HEK293 (cell line): Measurements from ENCODE around the gene PRSS2.
"Not testable (repeated sequence)": the region's sequence is repeated elsewhere in the genome, so short reads cannot be mapped to it uniquely, and the experiment has no call there.

Experiments
- CTCF ChIA-PET: fragments of 350-600 bp; formaldehyde crosslinking; extraction: SDS; loops from one replicate; lab custom pipeline; 2021; ENCODE audit warnings: antibody characterized with exemption; lab: Yijun Ruan, JAX
- POLR2A ChIA-PET: fragments of 300-600 bp; formaldehyde crosslinking; extraction: SDS; loops from one replicate; lab custom pipeline; 2020; ENCODE audit warnings: antibody characterized with exemption, inconsistent platforms; lab: Yijun Ruan, JAX
- H3K27ac ChIP-seq: fragments of 200-500 bp; sonication (Bioruptor generic); 2 replicates; pipeline ENCODE4 v1.5.1; 2014; ENCODE audit warnings: low read depth, low read length, control low read depth, inconsistent platforms; ENCODE audit errors: extremely low read depth
- H3K36me3 ChIP-seq, 2 experiments: fragments of 200-500 bp in 1 of 2; sonication (Bioruptor generic) in 1 of 2; 1 replicate in 1 of 2; 2 replicates in 1 of 2; pipeline ENCODE4 v1.5.1; 2014 to 2017; ENCODE audit warnings: inconsistent platforms in 2 of 2, low read length in 2 of 2; ENCODE audit not compliant: control insufficient read depth in 2 of 2, insufficient read depth in 1 of 2
- H3K4me1 ChIP-seq: fragments of 200-500 bp; sonication (Bioruptor generic); 2 replicates; pipeline ENCODE4 v1.5.1; 2014; ENCODE audit warnings: mild to moderate bottlenecking, low read length, inconsistent platforms; ENCODE audit not compliant: control insufficient read depth, insufficient read depth
- H3K4me3 ChIP-seq: 2 replicates; pipeline ENCODE4 v1.5.1; 2011; ENCODE audit warnings: low read depth, mild to moderate bottlenecking, control low read depth, low read length, moderate library complexity
- H3K9me3 ChIP-seq: fragments of 200-500 bp; sonication (Bioruptor generic); 2 replicates; pipeline ENCODE4 v1.5.1; 2014; ENCODE audit warnings: low read depth, low read length, inconsistent platforms; ENCODE audit not compliant: control insufficient read depth, insufficient read depth
- KLF1 ChIP-seq: fragments of 450-650 bp; formaldehyde crosslinking; IDR thresholded peaks from 2 replicates; pipeline ENCODE4 v1.5.1; 2016; ENCODE audit warnings: missing biosample characterization, missing genetic modification characterization
- KLF9 ChIP-seq: fragments of 450-650 bp; formaldehyde crosslinking; IDR thresholded peaks from 2 replicates; pipeline ENCODE4 v1.5.1; 2016; ENCODE audit warnings: missing biosample characterization, missing genetic modification characterization, low read depth
- MEIS1 ChIP-seq: sonication (generic); formaldehyde crosslinking; IDR thresholded peaks from 2 replicates; pipeline ENCODE4 v1.8.1; 2022; ENCODE audit warnings: missing genetic modification reagents, mild to moderate bottlenecking, borderline replicate concordance
- MYNN ChIP-seq: fragments of 450-650 bp; formaldehyde crosslinking; IDR thresholded peaks from 2 replicates; pipeline ENCODE4 v1.5.1; 2016; ENCODE audit warnings: missing biosample characterization, missing genetic modification characterization, borderline replicate concordance
- SCRT1 ChIP-seq: fragments of 450-650 bp; formaldehyde crosslinking; IDR thresholded peaks from 2 replicates; pipeline ENCODE4 v1.5.1; 2016; ENCODE audit warnings: missing biosample characterization, missing genetic modification characterization, borderline replicate concordance
- SETDB1 ChIP-seq: IDR thresholded peaks from one replicate; pipeline ENCODE4 v1.6.1; 2017; ENCODE audit warnings: mild to moderate bottlenecking, low read length, moderate library complexity, mixed read lengths; ENCODE audit not compliant: insufficient read length
- ZEB2 ChIP-seq: fragments of 450-650 bp; formaldehyde crosslinking; IDR thresholded peaks from 2 replicates; pipeline ENCODE4 v1.5.1; 2016; ENCODE audit warnings: missing biosample characterization, missing genetic modification characterization
- ZFP3 ChIP-seq: fragments of 450-650 bp; formaldehyde crosslinking; IDR thresholded peaks from 2 replicates; pipeline ENCODE4 v1.5.1; 2016; ENCODE audit warnings: low read depth, missing biosample characterization, missing genetic modification characterization
- ZNF114 ChIP-seq: fragments of 450-650 bp; formaldehyde crosslinking; IDR thresholded peaks from 2 replicates; pipeline ENCODE4 v1.5.0; 2017; ENCODE audit warnings: missing biosample characterization, missing genetic modification characterization
- ZNF157 ChIP-seq: fragments of 450-650 bp; formaldehyde crosslinking; IDR thresholded peaks from 2 replicates; pipeline ENCODE4 v1.5.1; 2016; ENCODE audit warnings: missing biosample characterization, missing genetic modification characterization
- ZNF184 ChIP-seq: fragments of 450-650 bp; IDR thresholded peaks from 2 replicates; pipeline ENCODE4 v1.5.1; 2018; ENCODE audit warnings: missing biosample characterization, mild to moderate bottlenecking, missing genetic modification characterization
- ZNF223 ChIP-seq: fragments of 450-650 bp; formaldehyde crosslinking; IDR thresholded peaks from 2 replicates; pipeline ENCODE4 v1.5.1; 2016; ENCODE audit warnings: missing biosample characterization, missing genetic modification characterization
- ZNF248 ChIP-seq: fragments of 450-650 bp; formaldehyde crosslinking; IDR thresholded peaks from 2 replicates; pipeline ENCODE4 v1.5.1; 2017; ENCODE audit warnings: missing biosample characterization, missing genetic modification characterization
- ZNF394 ChIP-seq: fragments of 450-650 bp; formaldehyde crosslinking; IDR thresholded peaks from 2 replicates; pipeline ENCODE4 v1.5.1; 2016; ENCODE audit warnings: missing biosample characterization, missing genetic modification characterization, mild to moderate bottlenecking, moderate library complexity, borderline replicate concordance
- ZNF433 ChIP-seq: fragments of 450-650 bp; formaldehyde crosslinking; IDR thresholded peaks from 2 replicates; pipeline ENCODE4 v1.5.1; 2016; ENCODE audit warnings: missing biosample characterization, missing genetic modification characterization, low read depth
- ZNF48 ChIP-seq: fragments of 450-650 bp; formaldehyde crosslinking; IDR thresholded peaks from 2 replicates; pipeline ENCODE4 v1.5.1; 2016; ENCODE audit warnings: missing biosample characterization, missing genetic modification characterization
- ZNF571 ChIP-seq: fragments of 450-650 bp; formaldehyde crosslinking; IDR thresholded peaks from 2 replicates; pipeline ENCODE4 v1.5.0; 2017; ENCODE audit warnings: missing biosample characterization, missing genetic modification characterization
- ZNF600 ChIP-seq: fragments of 450-650 bp; formaldehyde crosslinking; IDR thresholded peaks from 2 replicates; pipeline ENCODE4 v1.5.1; 2016; ENCODE audit warnings: missing biosample characterization, missing genetic modification characterization
- TF ChIP-seq, protein P1 (sequence below): fragments of 450-650 bp; formaldehyde crosslinking; IDR thresholded peaks from 2 replicates; pipeline ENCODE4 v1.5.1; 2017; ENCODE audit warnings: missing biosample characterization, missing genetic modification characterization
- TF ChIP-seq, protein P2 (sequence below): fragments of 450-650 bp; formaldehyde crosslinking; IDR thresholded peaks from 2 replicates; pipeline ENCODE4 v1.5.1; 2017; ENCODE audit warnings: missing biosample characterization, missing genetic modification characterization
- TF ChIP-seq, protein P3 (sequence below): fragments of 450-650 bp; formaldehyde crosslinking; IDR thresholded peaks from 2 replicates; pipeline ENCODE4 v1.5.1; 2016; ENCODE audit warnings: missing biosample characterization, missing genetic modification characterization
- TF ChIP-seq, protein P4 (sequence below): fragments of 450-650 bp; formaldehyde crosslinking; IDR thresholded peaks from 2 replicates; pipeline ENCODE4; 2016; ENCODE audit warnings: missing biosample characterization, missing genetic modification characterization

The PRSS2 gene

DNA sequence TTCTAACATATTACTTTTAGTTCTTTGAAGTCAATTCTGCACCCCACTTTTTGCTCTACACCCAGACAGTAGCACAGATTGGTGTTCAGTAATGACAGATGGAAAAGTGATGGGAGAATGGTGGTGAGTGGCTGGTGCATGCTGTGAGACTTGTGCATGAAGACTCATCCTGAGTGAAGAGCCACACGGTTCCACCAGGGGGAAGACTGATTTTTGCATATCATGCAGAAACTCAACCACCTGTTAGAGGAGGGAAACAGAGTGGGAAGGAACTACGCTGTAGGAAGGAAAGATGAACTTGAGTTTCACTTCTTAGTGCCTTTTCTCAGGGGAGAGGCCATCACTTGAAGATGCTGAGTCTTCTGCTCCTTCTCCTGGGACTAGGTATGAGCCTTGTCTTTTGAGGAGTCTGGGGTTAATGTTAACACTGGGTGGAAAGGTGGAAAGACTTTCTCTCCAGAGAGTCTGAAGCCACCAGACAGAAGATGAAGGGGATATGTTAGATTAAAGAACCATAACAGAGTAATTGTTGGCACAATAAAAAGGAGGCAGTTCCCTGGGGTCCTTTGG lies 30.8 kb upstream of the PRSS2 start (continued):
- TF ChIP-seq, protein P1, sequence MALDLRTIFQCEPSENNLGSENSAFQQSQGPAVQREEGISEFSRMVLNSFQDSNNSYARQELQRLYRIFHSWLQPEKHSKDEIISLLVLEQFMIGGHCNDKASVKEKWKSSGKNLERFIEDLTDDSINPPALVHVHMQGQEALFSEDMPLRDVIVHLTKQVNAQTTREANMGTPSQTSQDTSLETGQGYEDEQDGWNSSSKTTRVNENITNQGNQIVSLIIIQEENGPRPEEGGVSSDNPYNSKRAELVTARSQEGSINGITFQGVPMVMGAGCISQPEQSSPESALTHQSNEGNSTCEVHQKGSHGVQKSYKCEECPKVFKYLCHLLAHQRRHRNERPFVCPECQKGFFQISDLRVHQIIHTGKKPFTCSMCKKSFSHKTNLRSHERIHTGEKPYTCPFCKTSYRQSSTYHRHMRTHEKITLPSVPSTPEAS (tag by site-specific recombination) = no peak

DNA sequence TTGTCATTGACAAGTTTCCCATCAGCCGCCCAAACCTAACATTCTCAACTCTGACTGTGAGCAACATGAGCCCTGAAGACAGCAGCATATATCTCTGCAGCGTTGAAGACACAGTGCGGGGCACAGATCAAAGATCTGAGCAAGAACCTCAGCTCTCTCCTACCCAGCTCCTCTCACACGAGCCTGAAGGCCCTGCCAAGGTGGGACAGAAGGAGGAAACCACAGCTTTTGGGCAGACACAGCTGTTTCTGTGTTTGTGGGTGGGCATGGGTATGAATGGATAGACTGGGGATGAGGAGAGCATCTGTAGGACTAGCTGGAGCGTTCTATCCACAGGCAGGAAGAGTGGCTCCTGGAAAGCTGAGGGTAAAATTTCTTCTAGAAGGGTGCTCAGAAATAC lies 30.0 kb upstream of the PRSS2 start:
- Histone ChIP-seq H3K4me3 (no peak overlapping the region), H3K36me3 (no peaks in the 10 kb centered on the region), H3K27ac (no peak overlapping the region), H3K9me3 (no peaks in the 10 kb centered on the region), H3K4me1 (no peaks in the 10 kb centered on the region)
- ChIA-PET CTCF (interaction anchor here (2.0 kb wide), 1 partner anchor 42 kb away, joined by 5 read pairs; no protein-coding TSS in a partner anchor), POLR2A (no interaction called here)
- TF ChIP-seq, protein P2, sequence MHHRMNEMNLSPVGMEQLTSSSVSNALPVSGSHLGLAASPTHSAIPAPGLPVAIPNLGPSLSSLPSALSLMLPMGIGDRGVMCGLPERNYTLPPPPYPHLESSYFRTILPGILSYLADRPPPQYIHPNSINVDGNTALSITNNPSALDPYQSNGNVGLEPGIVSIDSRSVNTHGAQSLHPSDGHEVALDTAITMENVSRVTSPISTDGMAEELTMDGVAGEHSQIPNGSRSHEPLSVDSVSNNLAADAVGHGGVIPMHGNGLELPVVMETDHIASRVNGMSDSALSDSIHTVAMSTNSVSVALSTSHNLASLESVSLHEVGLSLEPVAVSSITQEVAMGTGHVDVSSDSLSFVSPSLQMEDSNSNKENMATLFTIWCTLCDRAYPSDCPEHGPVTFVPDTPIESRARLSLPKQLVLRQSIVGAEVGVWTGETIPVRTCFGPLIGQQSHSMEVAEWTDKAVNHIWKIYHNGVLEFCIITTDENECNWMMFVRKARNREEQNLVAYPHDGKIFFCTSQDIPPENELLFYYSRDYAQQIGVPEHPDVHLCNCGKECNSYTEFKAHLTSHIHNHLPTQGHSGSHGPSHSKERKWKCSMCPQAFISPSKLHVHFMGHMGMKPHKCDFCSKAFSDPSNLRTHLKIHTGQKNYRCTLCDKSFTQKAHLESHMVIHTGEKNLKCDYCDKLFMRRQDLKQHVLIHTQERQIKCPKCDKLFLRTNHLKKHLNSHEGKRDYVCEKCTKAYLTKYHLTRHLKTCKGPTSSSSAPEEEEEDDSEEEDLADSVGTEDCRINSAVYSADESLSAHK (tag by site-specific recombination) = no peak
- TF ChIP-seq ZNF433 (tag by site-specific recombination) (no peak), SCRT1 (no peak), ZFP3 (tag by site-specific recombination) (no peak), ZNF394 (tag by site-specific recombination) (no peak), ZNF157 (tag by site-specific recombination) (no peak), ZNF184 (tag by site-specific recombination) (no peak)
- TF ChIP-seq, protein P3, sequence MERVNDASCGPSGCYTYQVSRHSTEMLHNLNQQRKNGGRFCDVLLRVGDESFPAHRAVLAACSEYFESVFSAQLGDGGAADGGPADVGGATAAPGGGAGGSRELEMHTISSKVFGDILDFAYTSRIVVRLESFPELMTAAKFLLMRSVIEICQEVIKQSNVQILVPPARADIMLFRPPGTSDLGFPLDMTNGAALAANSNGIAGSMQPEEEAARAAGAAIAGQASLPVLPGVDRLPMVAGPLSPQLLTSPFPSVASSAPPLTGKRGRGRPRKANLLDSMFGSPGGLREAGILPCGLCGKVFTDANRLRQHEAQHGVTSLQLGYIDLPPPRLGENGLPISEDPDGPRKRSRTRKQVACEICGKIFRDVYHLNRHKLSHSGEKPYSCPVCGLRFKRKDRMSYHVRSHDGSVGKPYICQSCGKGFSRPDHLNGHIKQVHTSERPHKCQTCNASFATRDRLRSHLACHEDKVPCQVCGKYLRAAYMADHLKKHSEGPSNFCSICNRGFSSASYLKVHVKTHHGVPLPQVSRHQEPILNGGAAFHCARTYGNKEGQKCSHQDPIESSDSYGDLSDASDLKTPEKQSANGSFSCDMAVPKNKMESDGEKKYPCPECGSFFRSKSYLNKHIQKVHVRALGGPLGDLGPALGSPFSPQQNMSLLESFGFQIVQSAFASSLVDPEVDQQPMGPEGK (tag by site-specific recombination) = no peak

DNA sequence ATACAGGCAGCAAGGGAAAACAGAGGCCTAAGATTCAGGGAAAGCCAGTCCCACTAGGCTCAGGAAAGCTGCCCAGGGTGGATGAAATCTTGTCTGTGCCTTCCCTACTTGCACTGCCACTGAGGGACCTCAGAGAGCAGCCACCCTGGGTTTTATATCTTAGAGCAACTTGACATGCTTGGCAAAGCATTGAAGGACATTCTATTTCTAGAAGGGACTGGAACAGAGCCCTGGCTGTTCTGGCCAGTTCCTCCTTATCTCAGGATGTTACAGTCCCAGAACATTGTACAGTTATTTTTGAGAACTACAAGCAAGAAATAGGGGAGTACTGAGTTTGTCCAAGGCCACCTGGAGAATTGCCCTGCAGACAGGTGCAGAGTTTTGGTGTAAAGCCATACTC lies 28.8 kb upstream of the PRSS2 start:
- H3K36me3 ChIP-seq, H3K4me1 ChIP-seq, POLR2A ChIA-PET, H3K4me3 ChIP-seq, H3K9me3 ChIP-seq, H3K27ac ChIP-seq: not testable (repeated sequence)
- CTCF ChIA-PET = interaction anchor here (0.8 to 2.0 kb wide), 2 partner anchors 30 to 41 kb away, joined by 4 to 5 read pairs; no protein-coding TSS in a partner anchor

DNA sequence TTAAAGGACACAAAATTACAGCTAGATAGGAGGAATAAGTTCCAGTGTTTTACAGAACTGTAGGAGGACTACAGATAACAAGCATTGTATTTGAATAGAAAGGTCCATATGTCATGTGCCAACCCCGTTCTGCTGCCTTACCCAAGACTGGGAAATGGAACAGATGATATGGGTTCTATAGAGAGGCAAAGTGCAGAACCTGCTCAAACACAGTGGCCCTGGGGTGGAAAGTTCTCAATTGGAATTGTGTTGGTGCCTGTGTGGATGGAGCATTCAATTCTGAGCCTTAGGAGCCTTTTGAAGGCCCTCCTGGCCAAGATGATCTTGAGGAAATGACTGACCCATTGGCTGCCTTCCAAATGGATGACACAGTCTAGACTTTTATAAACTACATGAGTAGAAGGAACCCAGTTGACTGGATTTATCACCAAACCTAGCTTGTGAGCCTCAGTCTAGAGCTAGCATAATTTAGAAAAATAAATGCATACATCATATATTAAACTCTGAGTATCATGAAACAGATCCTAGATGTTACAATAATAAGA lies 25.6 kb upstream of the PRSS2 start:
- no peak overlapping the region for H3K27ac ChIP-seq
- no peak overlapping the region for H3K4me3 ChIP-seq
- ChIA-PET POLR2A (no interaction called here), CTCF (interaction anchor here (0.6 to 0.9 kb wide), 4 partner anchors 33 to 112 kb away, joined by 3 read pairs; no protein-coding TSS in a partner anchor)
- H3K4me1 ChIP-seq = no peaks in the 10 kb centered on the region
- H3K36me3 ChIP-seq = no peaks in the 10 kb centered on the region
- H3K9me3 ChIP-seq = no peaks in the 10 kb centered on the region
- TF ChIP-seq MYNN = no peak
- no peak for TF ChIP-seq ZNF48 (tag by site-specific recombination)
- no peak for TF ChIP-seq SETDB1
- TF ChIP-seq ZNF248 (tag by site-specific recombination) = no peak
- no peak for TF ChIP-seq KLF9 (tag by site-specific recombination)
- TF ChIP-seq KLF1 (tag by site-specific recombination) = no peak
- no peak for TF ChIP-seq MEIS1
- no peak for TF ChIP-seq ZNF114
- no peak for TF ChIP-seq SCRT1
- no peak for TF ChIP-seq ZNF600 (tag by site-specific recombination)
- TF ChIP-seq ZNF223 (tag by site-specific recombination) = no peak
- TF ChIP-seq, protein P4, sequence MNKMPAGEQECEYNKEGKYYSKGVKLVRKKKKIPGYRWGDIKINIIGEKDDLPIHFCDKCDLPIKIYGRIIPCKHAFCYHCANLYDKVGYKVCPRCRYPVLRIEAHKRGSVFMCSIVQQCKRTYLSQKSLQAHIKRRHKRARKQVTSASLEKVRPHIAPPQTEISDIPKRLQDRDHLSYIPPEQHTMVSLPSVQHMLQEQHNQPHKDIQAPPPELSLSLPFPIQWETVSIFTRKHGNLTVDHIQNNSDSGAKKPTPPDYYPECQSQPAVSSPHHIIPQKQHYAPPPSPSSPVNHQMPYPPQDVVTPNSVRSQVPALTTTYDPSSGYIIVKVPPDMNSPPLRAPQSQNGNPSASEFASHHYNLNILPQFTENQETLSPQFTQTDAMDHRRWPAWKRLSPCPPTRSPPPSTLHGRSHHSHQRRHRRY (tag by site-specific recombination) = no peak
- TF ChIP-seq ZNF571 (tag by site-specific recombination) = no peak
- no peak for TF ChIP-seq ZEB2 (tag by site-specific recombination)
